VCaP (cell line): ENCODE data around the gene DHFR2.

Experiments used
- H3K27ac ChIP-seq: fragments of 450-650 bp; 2 replicates; pipeline ENCODE4 v1.5.1; 2017
- TF ChIP-seq, protein P1 (sequence below): fragments of 450-650 bp; conservative IDR thresholded peaks from 2 replicates; pipeline ENCODE4 v1.5.1; 2017; ENCODE audit warnings: mild to moderate bottlenecking, moderate library complexity

DHFR2 gene

DNA sequence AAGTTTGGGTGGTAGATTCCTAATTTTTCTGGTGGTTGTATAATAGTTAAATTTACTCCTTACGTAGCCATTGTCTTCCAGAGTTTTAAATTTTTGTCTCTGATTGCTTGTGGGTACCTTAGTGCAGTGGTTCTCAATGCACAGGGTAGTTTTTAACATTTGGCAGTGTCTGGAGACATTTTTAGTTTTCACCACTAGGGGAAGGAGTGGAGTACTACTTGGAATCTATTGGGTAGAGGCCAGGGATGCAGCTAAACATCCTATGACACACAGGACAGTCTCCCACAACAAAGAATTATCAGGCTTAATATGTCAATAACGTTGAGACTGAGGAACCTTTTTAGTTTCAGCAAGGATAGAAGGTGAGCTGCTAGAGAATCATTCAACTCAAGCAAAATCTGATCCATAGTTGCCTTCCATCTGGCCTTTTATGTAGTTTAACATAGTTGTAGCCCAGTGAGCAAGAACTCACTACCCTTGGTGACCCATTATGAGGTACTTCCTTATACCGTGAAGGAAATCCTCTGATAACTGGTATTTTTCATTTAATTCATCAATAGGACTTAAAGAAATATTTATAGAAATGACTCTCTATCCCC lies 25.7 kb downstream of the DHFR2 start:
- TF ChIP-seq, protein P1, sequence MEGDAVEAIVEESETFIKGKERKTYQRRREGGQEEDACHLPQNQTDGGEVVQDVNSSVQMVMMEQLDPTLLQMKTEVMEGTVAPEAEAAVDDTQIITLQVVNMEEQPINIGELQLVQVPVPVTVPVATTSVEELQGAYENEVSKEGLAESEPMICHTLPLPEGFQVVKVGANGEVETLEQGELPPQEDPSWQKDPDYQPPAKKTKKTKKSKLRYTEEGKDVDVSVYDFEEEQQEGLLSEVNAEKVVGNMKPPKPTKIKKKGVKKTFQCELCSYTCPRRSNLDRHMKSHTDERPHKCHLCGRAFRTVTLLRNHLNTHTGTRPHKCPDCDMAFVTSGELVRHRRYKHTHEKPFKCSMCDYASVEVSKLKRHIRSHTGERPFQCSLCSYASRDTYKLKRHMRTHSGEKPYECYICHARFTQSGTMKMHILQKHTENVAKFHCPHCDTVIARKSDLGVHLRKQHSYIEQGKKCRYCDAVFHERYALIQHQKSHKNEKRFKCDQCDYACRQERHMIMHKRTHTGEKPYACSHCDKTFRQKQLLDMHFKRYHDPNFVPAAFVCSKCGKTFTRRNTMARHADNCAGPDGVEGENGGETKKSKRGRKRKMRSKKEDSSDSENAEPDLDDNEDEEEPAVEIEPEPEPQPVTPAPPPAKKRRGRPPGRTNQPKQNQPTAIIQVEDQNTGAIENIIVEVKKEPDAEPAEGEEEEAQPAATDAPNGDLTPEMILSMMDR: peak; percentile 65
- no peak overlapping the region for H3K27ac ChIP-seq

DNA sequence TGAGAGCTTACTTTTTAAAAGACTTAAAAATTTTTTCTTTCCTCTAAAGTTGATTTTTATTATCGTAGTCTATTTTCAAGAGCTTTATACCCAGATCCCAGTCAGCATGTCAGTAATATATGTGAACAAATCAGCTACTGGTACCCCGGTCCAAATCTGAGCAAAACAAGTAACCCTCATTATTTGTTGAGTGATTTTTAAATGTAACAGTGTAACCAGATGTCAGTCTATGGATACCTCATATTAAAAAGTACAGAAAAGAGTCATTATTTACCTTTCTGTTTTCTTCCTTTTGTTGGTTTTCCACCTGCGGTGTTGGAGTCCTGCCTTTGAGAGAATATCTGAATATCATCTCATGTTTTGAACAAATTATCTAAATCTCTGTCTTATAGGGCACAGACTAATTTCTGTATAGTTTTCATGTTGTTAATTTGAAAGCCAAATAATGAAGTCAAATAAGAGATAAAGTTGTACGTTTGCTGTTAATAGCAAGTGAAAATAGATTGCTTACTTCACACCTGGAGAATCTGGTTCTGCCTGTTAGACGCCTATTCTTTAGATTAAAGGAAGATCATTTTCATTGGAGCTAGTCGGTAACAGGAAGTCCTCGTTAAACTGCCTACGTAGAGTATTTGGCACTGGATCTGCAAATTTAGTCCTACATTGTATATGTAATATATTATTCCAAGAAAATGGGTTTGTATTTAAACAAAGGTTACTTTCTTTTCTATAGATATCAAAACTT lies 34.5 kb downstream of the DHFR2 start, which contains the start of gene STX19:
Gene STX19 (minus strand): TSS at position 505 of the 745 bp plus-strand sequence. CDS start 13,328 bp downstream, outside the sequence.
- TF ChIP-seq, protein P1: no peak

DNA sequence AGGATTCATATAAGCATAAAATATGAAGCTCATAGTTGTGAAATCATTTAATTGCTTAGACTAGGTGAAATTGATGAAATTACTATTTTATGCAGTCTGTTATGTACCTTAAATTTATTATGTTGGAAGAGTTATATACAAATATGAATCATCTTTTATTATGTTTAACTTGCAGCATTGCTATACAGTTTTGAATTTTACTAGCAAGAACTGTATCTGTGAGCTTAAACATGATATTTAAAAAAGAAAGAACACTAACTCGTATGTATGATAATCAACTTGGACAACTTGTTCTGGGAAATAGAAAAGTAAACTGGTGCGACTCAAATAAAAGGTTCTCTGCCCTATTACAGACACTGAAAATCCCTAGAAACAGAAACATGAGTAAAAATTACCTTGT lies 36.1 kb downstream of the DHFR2 start:
- H3K27ac ChIP-seq: peak overlapping the region; percentile 84
- TF ChIP-seq, protein P1: no peak

More for the DNA sequence above, 34.5 kb downstream of the DHFR2 start, which contains the start of gene STX19:
- H3K27ac ChIP-seq: peak within 1 kb of the TSS; percentile 84

DNA sequence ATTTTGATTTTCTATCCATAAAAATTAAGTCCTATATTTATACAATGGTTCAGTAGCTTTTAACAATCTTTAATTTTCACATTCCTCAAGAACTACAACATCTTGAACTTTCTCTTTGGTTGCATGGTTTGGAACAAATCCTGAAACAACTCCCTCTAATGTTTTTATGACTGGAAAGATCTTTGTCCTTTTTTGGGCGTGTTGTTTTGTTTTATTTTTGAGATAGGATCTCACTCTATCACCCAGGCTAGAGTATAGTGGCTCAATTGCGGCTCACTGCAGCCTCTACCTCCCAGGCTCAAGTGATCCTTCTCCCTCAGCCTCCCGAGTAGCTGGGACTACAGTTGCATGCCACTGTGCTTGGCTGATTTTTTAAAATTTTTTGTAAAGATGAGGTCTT lies 38.3 kb downstream of the DHFR2 start:
- H3K27ac ChIP-seq: peak overlapping the region; percentile 84
- TF ChIP-seq, protein P1: no peak

GRCh38 chr3:94020293-94020692 lies 42.4 kb downstream of the DHFR2 start:
- no peak overlapping the region for H3K27ac ChIP-seq
- TF ChIP-seq, protein P1: no peak

DNA sequence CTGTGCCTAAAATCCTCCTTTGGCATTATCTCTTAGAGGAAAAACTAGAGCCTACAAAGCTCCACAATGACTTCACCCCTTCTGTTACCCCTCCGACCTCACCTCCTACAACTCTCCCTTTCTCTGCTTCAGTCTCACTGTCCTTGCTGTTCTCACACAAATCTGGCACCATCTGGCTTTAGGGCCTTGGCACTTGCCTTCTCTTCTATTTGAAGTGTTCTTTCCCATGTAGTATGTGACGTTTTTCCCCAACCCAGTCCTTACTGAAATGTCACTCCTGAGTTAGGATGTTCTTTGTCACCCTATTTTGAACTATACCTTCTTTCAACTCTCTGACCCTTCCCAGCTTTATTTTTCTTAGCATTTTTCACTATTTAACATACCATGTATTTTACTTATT lies 43.1 kb downstream of the DHFR2 start:
- TF ChIP-seq, protein P1: no peak
- H3K27ac ChIP-seq: no peak overlapping the region

- H3K27ac ChIP-seq: no peak overlapping the region
- TF ChIP-seq, protein P1: no peak
These were observed 47.7 kb downstream of the DHFR2 start for GRCh38 chr3:94015025-94015424.
